Embryonic facial prominence (tissue), 1 donor: ENCODE results near the gene MEIKIN.
A peak's percentile ranks its signal among the peaks of the same experiment; 100 is the strongest.
"Not testable (repeated sequence)": the region's sequence is repeated elsewhere in the genome, so short reads cannot be mapped to it uniquely, and the experiment has no call there.

Source experiments
- DNase-seq: peaks from one replicate; pipeline ENCODE4 v3.0.0-alpha.2; 2016; ENCODE audit errors: extremely low spot score

MEIKIN gene

GRCh38 chr5:131812371-131813160, 132.9 kb downstream of the MEIKIN start:
- no peak for DNase-seq

GRCh38 chr5:131810510-131811249, 134.8 kb downstream of the MEIKIN start:
- DNase-seq = no peak

GRCh38 chr5:131796793-131797693, 148.4 kb downstream of the MEIKIN start, which contains the start of gene FNIP1:
Gene FNIP1 (minus strand): TSS chr5:131797017. CDS start chr5:131796921, 96 bp downstream.
- DNase-seq = peak; percentile 90

- DNase-seq = no peak
These were observed 149.3 kb downstream of the MEIKIN start for GRCh38 chr5:131795879-131796792.

- DNase-seq = no peak
These were observed 150.2 kb downstream of the MEIKIN start for GRCh38 chr5:131795228-131795627.

- DNase-seq = no peak
These were observed 150.9 kb downstream of the MEIKIN start for GRCh38 chr5:131794586-131794985.

- DNase-seq = no peak
These were observed 152.6 kb downstream of the MEIKIN start for GRCh38 chr5:131792896-131793295.

- no peak for DNase-seq
These were observed 153.6 kb downstream of the MEIKIN start for GRCh38 chr5:131791866-131792265.

GRCh38 chr5:131790550-131790949, 154.9 kb downstream of the MEIKIN start:
- DNase-seq = no peak

GRCh38 chr5:131789765-131790164, 155.7 kb downstream of the MEIKIN start:
- no peak for DNase-seq

GRCh38 chr5:131787736-131788135, 157.7 kb downstream of the MEIKIN start:
- DNase-seq = no peak

- no peak for DNase-seq
These were observed 158.4 kb downstream of the MEIKIN start for GRCh38 chr5:131786900-131787692.

- no peak for DNase-seq
These were observed 159.4 kb downstream of the MEIKIN start for GRCh38 chr5:131786036-131786435.

GRCh38 chr5:131783874-131784273, 161.6 kb downstream of the MEIKIN start:
- DNase-seq = no peak

- no peak for DNase-seq
These were observed 162.1 kb downstream of the MEIKIN start for GRCh38 chr5:131783357-131783756.

GRCh38 chr5:131782717-131783116, 162.7 kb downstream of the MEIKIN start:
- no peak for DNase-seq

GRCh38 chr5:131778141-131778540, 167.3 kb downstream of the MEIKIN start:
- DNase-seq = not testable (repeated sequence)

- no peak for DNase-seq
These were observed 169.0 kb downstream of the MEIKIN start for GRCh38 chr5:131776450-131776849.

- no peak for DNase-seq
These were observed 170.7 kb downstream of the MEIKIN start for GRCh38 chr5:131774652-131775367.
